Measurements from ENCODE around the gene CCDC183.

DNA sequence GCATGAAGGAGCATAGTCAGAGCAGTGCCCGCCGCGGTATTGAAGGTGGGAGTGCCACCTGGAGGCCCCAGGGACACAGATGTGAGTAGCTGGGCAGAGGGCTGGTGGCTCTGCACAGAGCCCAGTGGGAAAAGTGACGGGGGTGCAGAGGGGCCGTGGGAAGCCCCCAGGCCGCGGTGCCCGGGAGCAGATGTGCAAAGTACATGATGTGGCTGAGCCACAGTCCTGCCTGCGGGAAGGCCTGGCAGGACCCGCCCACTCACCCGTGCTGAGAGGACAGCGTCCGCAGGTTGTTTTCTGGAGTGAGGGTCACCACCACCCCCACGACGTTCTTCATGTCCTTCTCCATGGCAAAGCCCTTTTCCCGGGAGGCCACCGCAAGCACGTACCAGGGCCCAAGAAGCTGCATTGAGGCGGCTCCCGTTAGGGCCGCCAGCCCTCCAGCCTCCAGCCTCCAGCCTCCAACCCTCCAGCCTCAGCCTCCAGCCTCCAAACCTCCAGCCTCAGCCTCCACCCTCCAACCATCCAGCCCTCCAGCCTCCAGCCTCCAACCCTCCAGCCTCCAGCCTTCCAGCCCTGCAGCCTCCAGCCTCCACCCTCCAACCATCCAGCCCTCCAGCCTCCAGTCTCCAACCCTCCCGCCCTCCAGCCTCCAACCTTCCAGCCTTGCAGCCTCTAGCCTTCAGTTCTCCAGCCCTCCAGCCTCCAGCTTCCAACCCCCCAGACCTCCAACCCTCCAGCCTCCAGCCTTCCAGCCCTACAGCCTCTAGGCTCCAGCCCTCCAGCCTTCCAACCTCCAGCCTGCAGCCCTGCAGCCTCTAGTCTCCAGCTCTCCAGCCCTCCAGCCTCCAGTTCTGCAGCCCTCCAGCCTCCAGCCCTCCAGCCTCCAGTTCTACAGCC, 48.7 kb upstream of the CCDC183 start:
- TF ChIP-seq POLR2A (IDR thresholded peaks at IDR 0.05): no peak
- TF ChIP-seq, protein P1, sequence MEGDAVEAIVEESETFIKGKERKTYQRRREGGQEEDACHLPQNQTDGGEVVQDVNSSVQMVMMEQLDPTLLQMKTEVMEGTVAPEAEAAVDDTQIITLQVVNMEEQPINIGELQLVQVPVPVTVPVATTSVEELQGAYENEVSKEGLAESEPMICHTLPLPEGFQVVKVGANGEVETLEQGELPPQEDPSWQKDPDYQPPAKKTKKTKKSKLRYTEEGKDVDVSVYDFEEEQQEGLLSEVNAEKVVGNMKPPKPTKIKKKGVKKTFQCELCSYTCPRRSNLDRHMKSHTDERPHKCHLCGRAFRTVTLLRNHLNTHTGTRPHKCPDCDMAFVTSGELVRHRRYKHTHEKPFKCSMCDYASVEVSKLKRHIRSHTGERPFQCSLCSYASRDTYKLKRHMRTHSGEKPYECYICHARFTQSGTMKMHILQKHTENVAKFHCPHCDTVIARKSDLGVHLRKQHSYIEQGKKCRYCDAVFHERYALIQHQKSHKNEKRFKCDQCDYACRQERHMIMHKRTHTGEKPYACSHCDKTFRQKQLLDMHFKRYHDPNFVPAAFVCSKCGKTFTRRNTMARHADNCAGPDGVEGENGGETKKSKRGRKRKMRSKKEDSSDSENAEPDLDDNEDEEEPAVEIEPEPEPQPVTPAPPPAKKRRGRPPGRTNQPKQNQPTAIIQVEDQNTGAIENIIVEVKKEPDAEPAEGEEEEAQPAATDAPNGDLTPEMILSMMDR (IDR thresholded peaks at IDR 0.05): no peak

All from body of pancreas (tissue), 4 donors.